ENCODE data around the gene NEK5.

Gene NEK5

DNA sequence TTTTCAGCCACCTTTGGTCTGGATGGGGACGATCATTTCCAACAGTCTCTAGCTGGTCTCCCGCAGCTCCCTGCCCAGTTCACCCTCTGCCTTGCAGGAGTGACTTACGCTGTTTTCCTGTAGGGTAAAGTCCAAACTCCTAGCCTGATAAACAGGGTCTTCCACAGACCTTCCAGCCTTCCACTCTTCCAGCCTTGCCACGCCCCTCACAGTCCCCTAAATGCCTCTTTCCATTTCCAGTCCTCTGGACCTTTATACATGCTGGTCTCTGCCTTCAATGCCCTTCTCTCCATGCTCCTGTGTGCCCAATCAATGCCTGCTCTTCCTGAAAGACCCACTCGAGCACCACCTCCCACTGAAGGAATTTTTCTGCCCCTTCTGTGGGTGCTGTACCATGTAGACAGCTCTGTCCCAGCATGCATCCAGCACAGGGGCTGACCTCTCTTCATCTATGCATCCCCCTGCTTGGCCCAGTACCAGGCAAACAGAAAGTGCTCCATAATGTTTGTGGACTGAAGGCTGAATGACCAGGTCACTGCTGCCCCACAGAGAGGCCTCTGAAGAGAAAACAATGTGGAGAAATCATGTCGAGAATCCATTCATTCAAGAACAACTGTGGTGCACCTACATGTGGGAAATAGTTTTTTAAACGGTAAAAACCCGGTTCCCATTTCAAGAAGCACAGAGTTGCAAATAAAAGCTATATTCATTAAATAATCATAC, 122.2 kb downstream of the NEK5 start:
- no peak for DNase-seq

DNA sequence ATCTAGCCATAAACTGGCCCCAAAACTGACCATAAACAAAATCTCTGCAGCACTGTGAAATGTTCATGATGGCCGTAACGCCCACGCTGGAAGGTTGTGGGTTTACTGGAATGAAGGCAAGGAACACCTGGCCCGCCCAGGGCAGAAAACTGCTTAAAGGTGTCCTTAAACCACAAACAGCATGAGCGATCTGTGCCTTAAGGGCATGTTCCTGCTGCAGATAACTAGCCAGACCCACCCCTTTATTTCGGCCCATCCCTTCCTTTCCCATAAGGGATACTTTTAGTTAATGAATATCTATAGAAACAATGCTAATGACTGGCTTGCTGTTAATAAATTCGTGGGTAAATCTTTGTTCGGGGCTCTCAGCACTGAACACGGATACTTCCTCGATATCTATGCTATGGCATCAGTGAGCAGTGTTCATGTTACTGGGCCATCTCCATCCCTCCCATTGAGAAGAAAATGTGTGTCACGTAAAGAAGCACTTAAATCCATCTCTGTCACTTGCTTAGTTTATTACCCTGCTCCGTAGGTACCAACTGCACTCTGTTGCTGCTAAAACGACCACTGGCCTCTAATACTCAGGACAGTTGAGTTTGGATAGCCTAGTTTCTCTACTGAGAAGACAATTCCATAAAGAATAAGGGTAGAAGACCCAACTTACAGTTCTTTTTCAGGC, 122.9 kb downstream of the NEK5 start:
- no peak for DNase-seq

- DNase-seq = no peak
Measured at GRCh38 chr13:52004511-52005170, 124.2 kb downstream of the NEK5 start.

DNA sequence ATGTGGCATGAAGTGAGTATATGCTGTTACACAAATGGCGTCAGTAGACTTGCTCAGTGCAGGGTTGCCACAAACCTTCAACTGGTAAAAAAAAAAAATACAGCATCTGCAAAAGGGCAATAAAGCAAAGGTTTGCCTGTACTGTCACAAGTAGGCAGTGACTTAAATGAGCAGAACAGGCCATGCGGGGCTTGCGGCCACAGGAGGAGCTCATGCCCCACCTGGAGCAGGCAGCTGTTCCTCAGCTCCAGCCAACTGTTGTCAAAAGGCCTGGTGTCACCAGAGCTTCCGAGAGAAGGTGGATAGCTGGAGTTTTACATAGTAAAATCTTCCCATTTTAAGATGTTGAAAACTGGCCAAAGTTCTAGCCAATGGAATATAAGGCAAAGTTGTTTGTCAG, 125.3 kb downstream of the NEK5 start:
- no peak for DNase-seq

GRCh38 chr13:52002361-52002760, 126.5 kb downstream of the NEK5 start:
- no peak for DNase-seq

DNA sequence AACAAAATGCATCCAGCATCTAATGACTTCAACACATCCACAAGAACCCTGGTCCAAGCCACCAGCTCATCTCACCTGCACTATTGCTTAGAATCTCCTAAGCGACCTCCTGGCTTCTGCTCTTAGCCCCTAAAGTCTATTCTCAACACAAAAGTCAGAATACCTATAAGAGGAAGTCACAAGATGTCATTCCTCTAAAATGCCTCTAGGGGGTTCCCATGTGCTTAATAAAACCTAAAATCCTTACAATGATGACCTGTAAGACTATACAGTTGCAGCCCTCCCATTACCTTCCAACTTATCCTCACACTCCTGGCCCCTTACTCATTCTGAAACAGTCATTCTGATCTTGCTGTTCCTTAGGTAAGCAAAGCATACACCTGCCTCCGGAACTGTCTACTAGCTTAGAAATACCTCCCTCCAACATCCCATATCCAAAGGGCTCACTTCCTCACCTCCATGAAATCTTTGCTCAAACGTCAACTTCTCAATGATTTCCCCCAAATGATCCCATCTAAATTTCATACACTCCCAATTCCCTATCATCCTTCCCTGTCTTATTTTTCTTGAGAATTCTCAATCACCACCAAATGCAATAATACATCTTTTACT, 127.6 kb downstream of the NEK5 start:
- DNase-seq = no peak

GRCh38 chr13:51999921-52000320, 129.0 kb downstream of the NEK5 start:
- no peak for DNase-seq

GRCh38 chr13:51999510-51999911, 129.4 kb downstream of the NEK5 start:
- no peak for DNase-seq

- no peak for DNase-seq
Measured at GRCh38 chr13:51998723-51999509, 130.0 kb downstream of the NEK5 start.

DNA sequence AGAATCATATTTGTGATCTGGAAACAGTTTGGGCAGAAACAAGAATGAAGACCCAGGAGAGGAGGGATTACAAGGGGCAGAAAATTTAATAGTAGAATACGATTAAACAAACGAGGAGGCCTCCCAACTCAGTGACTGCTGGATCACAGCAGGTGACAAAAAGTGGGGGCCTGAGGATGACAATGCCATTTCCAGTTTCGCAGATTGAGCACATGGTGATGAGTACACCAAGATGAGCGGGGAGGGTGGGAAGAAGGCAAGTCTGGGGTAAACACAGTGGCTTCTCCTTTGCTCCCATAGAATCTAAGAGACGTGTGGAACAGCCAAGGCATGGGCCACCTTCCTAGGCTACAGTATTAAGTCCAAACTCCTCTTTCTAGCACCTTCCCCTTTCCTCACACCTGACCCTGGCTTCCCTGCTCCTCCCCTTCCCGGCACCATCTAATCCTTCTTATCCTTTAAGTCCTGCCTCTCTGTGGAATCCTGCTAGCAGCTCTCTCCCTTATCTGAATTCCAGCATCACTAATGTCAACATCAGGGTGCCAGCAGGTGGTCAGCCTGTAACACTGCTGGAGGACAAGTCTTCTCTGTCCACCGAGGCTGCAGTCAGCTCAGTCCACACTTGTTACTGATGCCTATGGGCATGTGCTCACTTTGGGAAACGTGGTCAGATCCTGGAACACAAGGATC, 131.1 kb downstream of the NEK5 start:
- DNase-seq = no peak

DNA sequence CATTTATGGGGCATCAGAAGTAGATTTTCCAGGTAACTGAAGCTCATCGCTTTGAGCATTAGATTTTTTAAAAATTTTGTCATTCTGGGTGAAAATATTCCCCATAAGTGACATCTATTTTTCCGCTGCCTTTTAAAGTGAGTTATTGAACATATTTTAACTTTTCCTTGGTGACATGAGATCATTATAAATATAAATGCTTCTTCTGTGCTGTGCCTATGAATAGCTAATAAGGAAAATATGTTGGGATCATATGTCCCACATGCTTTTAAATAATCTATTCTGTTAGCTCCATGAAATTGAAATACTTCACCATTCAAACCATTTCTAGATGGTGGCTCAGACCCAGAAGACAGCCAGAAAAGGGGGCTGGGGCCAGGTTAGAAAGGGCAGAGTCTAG, 131.7 kb downstream of the NEK5 start:
- DNase-seq = no peak

DNA sequence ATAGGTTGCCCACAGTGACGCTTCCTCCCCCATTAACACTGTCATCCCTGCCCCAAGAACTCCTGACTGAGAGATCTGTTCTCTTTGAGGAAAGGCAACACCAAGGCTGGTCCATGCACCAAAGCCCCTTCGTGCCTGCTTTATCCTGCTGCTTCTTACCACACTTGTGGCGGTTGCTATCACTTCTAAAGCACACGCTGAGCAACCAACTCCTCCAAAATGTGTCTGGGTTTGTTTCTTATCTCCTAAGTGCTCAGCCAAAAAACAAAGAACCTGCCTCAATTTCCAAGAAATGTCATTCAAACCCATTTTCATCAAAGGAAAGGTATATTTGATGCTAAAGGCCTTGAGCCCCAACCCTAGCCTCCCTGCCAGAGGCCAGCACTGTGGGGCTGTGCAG, 132.2 kb downstream of the NEK5 start:
- DNase-seq = no peak

GRCh38 chr13:51995677-51996551, 133.0 kb downstream of the NEK5 start:
- DNase-seq = no peak

- DNase-seq = no peak
Measured at GRCh38 chr13:51993713-51994112, 135.2 kb downstream of the NEK5 start.

GRCh38 chr13:51988988-51989618, 139.8 kb downstream of the NEK5 start:
- DNase-seq = no peak
